Mucosa of rectum (tissue), 2 donors: ENCODE results near the gene PEAK1.

Experiments used
- H3K27ac ChIP-seq, 2 donors: one replicate each; pipeline ENCODE4 v1.7.0; 2013; ENCODE audit warnings: inconsistent platforms in 2 of 2, low read depth in 2 of 2, low read length in 2 of 2
- H3K27me3 ChIP-seq, 2 donors: one replicate each; pipeline ENCODE4 v1.7.0; 2013; ENCODE audit warnings: low read length in 2 of 2; ENCODE audit not compliant: control insufficient read depth in 2 of 2, insufficient read depth in 2 of 2
- H3K36me3 ChIP-seq, 2 donors: one replicate each; pipeline ENCODE4 v1.7.0; 2013; ENCODE audit warnings: low read length in 2 of 2; ENCODE audit not compliant: control insufficient read depth in 2 of 2, insufficient read depth in 2 of 2
- H3K4me1 ChIP-seq, 2 donors: one replicate each; pipeline ENCODE4 v1.7.0; 2013; ENCODE audit warnings: low read length in 2 of 2, mild to moderate bottlenecking in 1 of 2; ENCODE audit not compliant: control insufficient read depth in 2 of 2, insufficient read depth in 2 of 2
- H3K4me3 ChIP-seq, 2 donors: one replicate each; pipeline ENCODE4 v1.7.0; 2013; ENCODE audit warnings: low read length in 2 of 2
- H3K9ac ChIP-seq, 2 donors: one replicate each; pipeline ENCODE4 v1.7.0; 2013; ENCODE audit warnings: low read length in 2 of 2, low read depth in 1 of 2, mild to moderate bottlenecking in 1 of 2
- H3K9me3 ChIP-seq, 2 donors: one replicate each; pipeline ENCODE4 v1.7.0; 2013; ENCODE audit warnings: low read length in 2 of 2; ENCODE audit not compliant: control insufficient read depth in 2 of 2
- donor health status: healthy.
- donor health status: Normal muscosa, but diverticular disease.

Gene PEAK1

DNA sequence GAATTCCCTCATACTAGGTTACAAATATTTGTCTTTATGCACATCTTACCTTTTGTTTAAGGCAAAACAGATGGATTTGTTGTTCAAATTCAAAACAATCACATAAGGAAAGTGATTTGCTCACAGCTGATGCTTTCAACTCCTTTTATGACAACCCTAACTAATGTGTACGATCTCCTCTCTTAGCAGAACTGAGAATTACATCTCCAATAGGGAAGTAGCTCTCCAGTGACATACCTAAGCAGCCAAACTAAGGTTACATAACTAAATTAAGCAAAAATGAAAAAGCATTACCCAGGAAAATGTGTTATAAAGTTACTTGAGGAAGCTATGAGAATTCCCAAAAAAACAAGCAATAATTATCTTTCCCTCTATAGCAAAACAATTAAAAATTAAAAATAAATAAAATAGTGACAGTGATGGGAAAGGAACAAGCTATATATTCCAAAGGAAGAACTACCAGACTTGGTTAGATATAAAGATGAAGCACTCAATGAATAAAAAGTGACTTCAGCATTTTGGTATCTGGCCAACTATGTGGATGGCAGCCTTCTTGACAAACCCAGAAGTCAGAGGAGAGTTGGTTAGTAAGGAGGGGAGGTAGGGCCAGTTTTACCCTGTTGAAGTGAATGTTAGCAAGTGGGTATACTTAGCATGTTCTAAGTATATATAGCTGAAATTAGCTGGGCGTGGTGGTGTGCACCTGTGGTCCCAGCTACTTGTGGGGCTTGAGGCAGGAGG is 32.4 kb downstream of the PEAK1 start:
- H3K4me1 ChIP-seq, result peaks cover 2 to 3% of the 10 kb centered on the region in 2 donors
- H3K27ac ChIP-seq, result no peak overlapping the region
- no peaks in the 10 kb centered on the region for H3K36me3 ChIP-seq
- no peaks in the 10 kb centered on the region for H3K9me3 ChIP-seq
- H3K27me3 ChIP-seq, result no peaks in the 10 kb centered on the region
- H3K4me3 ChIP-seq, result no peak overlapping the region
- H3K9ac ChIP-seq, result no peak overlapping the region

DNA sequence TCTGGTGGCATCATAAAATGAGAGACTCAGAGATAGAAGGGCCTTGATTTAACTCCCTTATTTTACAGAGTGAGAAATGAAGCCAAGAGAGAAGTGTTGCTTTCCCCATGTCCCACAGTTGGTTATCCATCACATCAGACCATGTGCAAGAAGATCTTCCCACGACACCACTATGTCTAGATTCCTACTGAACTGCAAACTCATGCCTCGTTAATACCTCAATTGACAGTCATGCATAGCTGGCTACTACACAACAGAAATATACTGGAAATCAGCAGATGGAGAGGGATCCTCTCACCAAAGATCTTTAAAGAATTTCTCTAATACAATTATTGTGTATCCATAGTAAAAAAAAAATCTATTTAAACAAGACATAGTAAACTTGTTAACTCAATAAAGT is 33.3 kb downstream of the PEAK1 start:
- Histone ChIP-seq H3K9ac (no peak overlapping the region), H3K36me3 (no peaks in the 10 kb centered on the region), H3K4me3 (no peak overlapping the region), H3K27me3 (no peaks in the 10 kb centered on the region), H3K27ac (no peak overlapping the region), H3K4me1 (peaks cover 2 to 3% of the 10 kb centered on the region in 2 donors), H3K9me3 (no peaks in the 10 kb centered on the region)

DNA sequence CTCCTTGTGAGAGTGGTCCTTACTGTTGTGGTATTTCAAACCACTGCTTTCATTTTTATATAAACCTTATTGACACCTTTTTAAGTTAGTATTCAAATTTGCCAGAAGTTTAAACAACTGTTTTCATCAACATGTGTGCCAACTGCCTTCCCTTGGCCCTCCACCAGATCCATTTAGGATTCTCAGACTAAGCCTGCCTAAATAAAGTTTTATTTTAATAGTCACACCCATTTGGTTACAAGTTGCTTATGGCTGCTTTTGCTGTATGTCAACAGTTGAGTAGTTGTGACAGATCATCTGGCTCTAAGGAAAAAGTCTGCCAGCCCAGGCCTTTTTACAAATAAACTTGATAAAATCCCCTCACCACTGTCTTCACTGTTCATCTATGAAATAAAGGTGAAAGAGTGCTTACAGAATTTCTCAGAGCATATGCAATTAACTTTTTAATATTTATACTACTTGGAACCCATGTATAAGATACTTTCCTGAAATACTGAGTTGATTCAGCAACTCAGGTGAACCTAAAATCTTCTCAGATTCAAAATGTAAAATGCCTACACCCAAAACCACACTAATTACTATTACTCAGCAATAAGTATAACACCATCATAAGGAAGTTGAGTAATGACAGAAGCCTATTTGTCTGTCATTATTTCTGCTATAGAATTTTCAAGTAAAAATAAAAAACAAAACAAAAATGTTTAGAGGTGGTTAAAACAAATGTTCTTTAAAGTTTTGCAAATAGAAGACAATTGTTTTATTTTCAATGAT is 35.1 kb downstream of the PEAK1 start:
- Histone ChIP-seq H3K4me3 (no peak overlapping the region), H3K27me3 (no peaks in the 10 kb centered on the region), H3K36me3 (no peaks in the 10 kb centered on the region), H3K4me1 (peaks cover 2 to 3% of the 10 kb centered on the region in 2 donors), H3K27ac (no peak overlapping the region), H3K9ac (no peak overlapping the region), H3K9me3 (no peaks in the 10 kb centered on the region)

DNA sequence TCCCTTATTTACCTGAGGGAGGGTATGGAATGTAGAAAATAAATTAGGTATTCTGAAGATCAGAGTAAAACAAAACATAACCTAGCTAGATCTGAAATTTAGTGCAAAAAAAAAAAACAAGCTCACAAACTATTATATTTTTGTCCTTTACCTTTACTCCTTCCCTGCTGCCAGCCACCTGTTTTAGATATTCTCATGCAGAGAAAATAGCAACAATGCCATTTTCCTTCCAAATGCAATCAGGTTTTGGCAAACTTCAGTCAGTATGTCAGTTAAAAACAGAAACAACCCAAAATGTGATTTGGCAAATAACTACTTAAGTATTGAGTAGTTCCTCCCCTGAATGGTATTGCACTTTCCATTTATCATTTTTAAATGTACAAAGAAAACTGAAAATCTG is 35.8 kb downstream of the PEAK1 start:
- Histone ChIP-seq H3K27me3 (no peaks in the 10 kb centered on the region), H3K27ac (no peak overlapping the region), H3K4me3 (no peak overlapping the region), H3K9ac (no peak overlapping the region), H3K9me3 (no peaks in the 10 kb centered on the region), H3K4me1 (peaks cover 2 to 3% of the 10 kb centered on the region in 2 donors), H3K36me3 (no peaks in the 10 kb centered on the region)

DNA sequence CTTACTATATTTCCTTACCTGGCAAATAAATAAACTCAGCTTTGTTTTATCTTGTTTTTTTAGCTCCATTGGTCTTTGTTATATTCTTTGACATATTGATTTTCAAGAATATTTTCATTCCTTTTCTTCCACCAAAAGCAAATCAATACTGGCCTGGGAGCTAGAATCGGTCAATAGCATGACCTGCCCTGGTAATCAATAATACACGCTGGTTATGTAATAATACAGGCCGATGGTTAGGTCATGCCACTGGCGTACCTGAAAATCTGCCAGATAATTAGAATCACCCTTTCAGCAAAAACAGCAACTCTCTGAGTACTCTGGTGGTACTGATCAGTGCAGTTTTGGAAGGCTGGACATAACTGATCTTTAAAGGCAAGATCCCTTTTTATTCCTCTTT is 39.9 kb downstream of the PEAK1 start:
- peaks cover 0 to 1% of the 10 kb centered on the region in 2 donors for H3K4me1 ChIP-seq
- H3K27me3 ChIP-seq, result no peaks in the 10 kb centered on the region
- H3K9me3 ChIP-seq, result no peaks in the 10 kb centered on the region
- H3K27ac ChIP-seq, result no peak overlapping the region
- H3K36me3 ChIP-seq, result no peaks in the 10 kb centered on the region
- no peak overlapping the region for H3K9ac ChIP-seq
- no peak overlapping the region for H3K4me3 ChIP-seq

DNA sequence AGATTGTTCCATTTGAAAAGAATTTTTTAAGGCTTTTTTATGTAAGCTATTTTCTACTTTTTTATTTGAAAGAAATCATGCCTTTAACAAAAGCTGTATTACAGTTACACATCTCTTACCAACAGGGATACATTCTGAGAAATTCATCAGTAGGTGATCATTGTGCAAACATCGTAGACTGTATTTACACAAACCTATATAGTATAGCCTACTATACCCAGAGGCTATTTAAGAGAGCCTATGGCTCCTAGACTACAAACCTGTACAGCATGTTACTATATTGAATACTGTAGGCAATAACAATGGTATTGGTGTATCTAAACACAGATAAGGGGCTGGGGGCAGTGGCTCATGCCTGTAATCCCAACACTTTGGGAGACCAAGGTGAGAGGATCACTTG is 43.1 kb downstream of the PEAK1 start:
- H3K27ac ChIP-seq, result no peak overlapping the region
- no peak overlapping the region for H3K9ac ChIP-seq
- H3K9me3 ChIP-seq, result no peaks in the 10 kb centered on the region
- no peaks in the 10 kb centered on the region for H3K27me3 ChIP-seq
- H3K4me3 ChIP-seq, result no peak overlapping the region
- H3K4me1 ChIP-seq, result no peaks in the 10 kb centered on the region
- H3K36me3 ChIP-seq, result no peaks in the 10 kb centered on the region

DNA sequence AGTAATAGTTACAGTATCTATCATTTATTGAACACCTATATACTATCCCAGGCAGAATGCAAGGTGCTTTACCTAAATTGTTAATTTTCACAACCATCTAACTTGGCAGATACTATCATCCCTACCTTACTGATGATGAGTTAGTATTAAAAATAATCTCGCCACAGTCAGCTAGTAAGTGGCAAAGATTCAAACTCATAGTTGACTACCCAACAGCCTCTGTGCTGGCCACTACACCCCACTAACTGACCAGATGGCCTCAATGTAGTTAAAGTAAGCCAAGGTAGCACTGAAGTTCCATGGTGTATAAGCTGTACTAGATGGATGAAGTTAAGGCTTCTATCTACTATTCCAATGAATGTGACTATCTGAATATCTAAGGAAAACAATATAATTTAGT is 44.8 kb downstream of the PEAK1 start:
- no peaks in the 10 kb centered on the region for H3K27me3 ChIP-seq
- H3K9ac ChIP-seq, result no peak overlapping the region
- H3K4me1 ChIP-seq, result no peaks in the 10 kb centered on the region
- no peaks in the 10 kb centered on the region for H3K36me3 ChIP-seq
- no peaks in the 10 kb centered on the region for H3K9me3 ChIP-seq
- no peak overlapping the region for H3K4me3 ChIP-seq
- no peak overlapping the region for H3K27ac ChIP-seq

DNA sequence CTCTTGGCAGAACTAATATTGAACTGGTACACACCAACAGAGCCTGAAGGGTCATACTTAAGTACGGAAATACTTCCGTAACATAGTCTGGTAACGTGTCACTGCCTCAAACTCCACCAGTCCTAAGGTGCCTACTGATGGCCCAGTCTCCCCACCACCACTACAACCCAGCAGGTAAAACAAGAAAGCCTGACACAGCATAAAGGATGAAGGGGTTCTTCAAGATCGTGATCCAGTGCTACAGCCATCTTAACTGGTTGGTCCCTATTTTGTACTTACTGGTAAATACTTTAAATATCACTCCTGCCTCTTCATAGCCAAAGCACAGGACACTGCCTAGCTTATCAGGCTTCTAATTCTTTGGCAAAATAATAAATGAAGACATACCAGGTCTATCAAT is 46.5 kb downstream of the PEAK1 start:
- H3K27me3 ChIP-seq, result no peaks in the 10 kb centered on the region
- H3K4me3 ChIP-seq, result no peak overlapping the region
- H3K9me3 ChIP-seq, result no peaks in the 10 kb centered on the region
- no peak overlapping the region for H3K9ac ChIP-seq
- no peak overlapping the region for H3K27ac ChIP-seq
- no peaks in the 10 kb centered on the region for H3K36me3 ChIP-seq
- H3K4me1 ChIP-seq, result no peaks in the 10 kb centered on the region

DNA sequence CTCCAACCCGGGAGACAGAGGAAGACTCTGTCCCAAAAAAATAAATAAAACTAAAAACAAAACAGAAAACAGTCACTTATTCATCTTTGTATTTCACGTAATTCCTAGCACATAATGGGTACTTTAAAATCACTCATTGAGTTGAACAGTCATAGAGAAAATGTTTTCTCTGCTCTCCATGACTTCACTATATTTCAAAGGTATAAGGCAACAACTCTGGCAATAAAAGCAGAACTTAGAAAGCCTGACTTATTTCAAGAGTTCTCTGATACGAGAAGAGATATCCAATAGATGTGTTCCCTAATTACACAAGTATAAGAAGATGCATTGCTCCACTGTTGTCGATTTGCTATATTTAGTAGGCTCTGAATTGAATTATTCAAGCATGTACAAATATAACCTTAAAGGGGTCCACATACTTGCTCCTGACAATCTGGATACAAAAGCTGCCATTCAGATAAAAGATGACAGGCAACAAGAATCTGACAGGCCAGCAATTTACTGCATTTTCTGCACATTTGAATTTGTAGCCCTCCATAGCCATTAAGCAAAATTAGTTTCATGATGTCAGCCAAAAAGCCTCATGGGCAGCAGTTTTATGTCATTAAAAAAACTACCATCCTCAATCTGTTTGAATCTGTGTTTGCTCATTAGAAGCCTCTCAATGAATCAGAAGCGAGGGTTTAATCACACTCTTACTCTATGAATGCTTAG is 47.9 kb downstream of the PEAK1 start:
- Histone ChIP-seq H3K36me3 (no peaks in the 10 kb centered on the region), H3K4me3 (no peak overlapping the region), H3K9ac (no peak overlapping the region), H3K27ac (no peak overlapping the region), H3K9me3 (no peaks in the 10 kb centered on the region), H3K27me3 (no peaks in the 10 kb centered on the region), H3K4me1 (no peaks in the 10 kb centered on the region)

DNA sequence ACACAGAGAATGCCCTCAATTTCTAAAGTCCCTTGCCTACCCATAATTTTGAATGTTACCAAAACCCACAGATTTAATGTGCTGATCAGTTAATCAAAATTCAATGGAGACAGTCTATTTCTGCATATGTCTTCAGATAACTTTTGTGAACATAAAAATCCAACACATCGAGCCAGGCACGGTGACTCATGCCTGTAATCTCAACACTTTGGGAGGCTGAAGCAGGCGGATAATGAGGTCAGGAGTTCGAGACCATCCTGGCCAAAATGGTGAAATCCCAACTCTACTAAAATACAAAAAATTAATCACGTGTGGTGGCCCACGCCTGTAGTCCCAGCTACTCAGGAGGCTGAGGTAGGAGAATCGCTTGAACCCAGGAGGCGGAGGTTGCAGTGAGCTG is 49.3 kb downstream of the PEAK1 start:
- Histone ChIP-seq H3K27me3 (no peaks in the 10 kb centered on the region), H3K4me3 (no peak overlapping the region), H3K4me1 (no peaks in the 10 kb centered on the region), H3K9me3 (no peaks in the 10 kb centered on the region), H3K27ac (no peak overlapping the region), H3K9ac (no peak overlapping the region), H3K36me3 (no peaks in the 10 kb centered on the region)
